Measurements from ENCODE around the gene HOXC4. TPM values are rescaled to one million over a fixed set of nuclear protein-coding genes. Genes with fewer than 3 reads are reported as not detected.

Gene HOXC4
- polyA plus RNA-seq, 3 donors = not detected

GRCh38 chr12:54015018-54015931 is 38.4 kb upstream of the HOXC4 start:
- peaks cover 0 to 8% of the 10 kb centered on the region in 2 donors for H3K36me3 Mint-ChIP-seq
- no peak for TF ChIP-seq CTCF (IDR thresholded peaks at IDR 0.05)
- no peak overlapping the region for H3K4me2 ChIP-seq (replicated peaks; ENCODE audit: extremely low read depth, low read length, poor library complexity, severe bottlenecking)
- H3K27ac ChIP-seq (ENCODE audit: low read depth in 1 of 2, low read length in 2 of 2) = no peak overlapping the region
- H3K36me3 ChIP-seq (replicated peaks in 1 of 2; ENCODE audit: control insufficient read depth in 1 of 2, insufficient read depth in 2 of 2, low read length in 2 of 2) = no peaks in the 10 kb centered on the region
- peaks cover 96 to 100% (median 99%) of the 10 kb centered on the region in 3 donors for H3K27me3 Mint-ChIP-seq (ENCODE audit: low read depth in 3 of 3)
- no peak overlapping the region for H3K9ac ChIP-seq (ENCODE audit: insufficient read depth, low read length, poor library complexity, severe bottlenecking)
- peak overlapping the region in 1 of 2 donors; percentile 71 for H3K4me3 Mint-ChIP-seq
- H3K4me1 ChIP-seq (ENCODE audit: control insufficient read depth in 1 of 2, insufficient read depth in 2 of 2, low read length in 2 of 2) = peaks cover 14 to 16% of the 10 kb centered on the region in 2 donors
- H3K27me3 ChIP-seq (ENCODE audit: control insufficient read depth in 2 of 2, insufficient read depth in 2 of 2, low read length in 2 of 2) = peaks cover 96 to 100% of the 10 kb centered on the region in 2 donors
- no peaks in the 10 kb centered on the region for H3K79me2 ChIP-seq (ENCODE audit: insufficient read depth, low read length)
- H3K27ac Mint-ChIP-seq = no peak overlapping the region
- H2AFZ ChIP-seq (ENCODE audit: insufficient read depth, low read depth, low read length, poor library complexity, severe bottlenecking) = no peak overlapping the region
- H3K4me1 Mint-ChIP-seq = peaks cover 34% of the 10 kb centered on the region
- no peaks in the 10 kb centered on the region for H4K20me1 ChIP-seq (ENCODE audit: insufficient read depth, low read length)
- WGBS (ENCODE audit: insufficient coverage) = 8% methylated on average over 6 of the region's 23 CpGs
- peaks cover 10 to 35% of the 10 kb centered on the region in 2 donors for H3K9me3 ChIP-seq (replicated peaks in 1 of 2; ENCODE audit: control insufficient read depth in 1 of 2, insufficient read depth in 1 of 2, low read length in 2 of 2)
- H3K4me3 ChIP-seq (replicated peaks in 1 of 3; ENCODE audit: low read depth in 2 of 3, low read length in 3 of 3) = no peak overlapping the region
- intact Hi-C loops (cut with micrococcal nuclease) = no loop called here
- peaks cover 0 to 49% (median 16%) of the 10 kb centered on the region in 7 donors for H3K9me3 Mint-ChIP-seq
- no peak for DNase-seq

DNA sequence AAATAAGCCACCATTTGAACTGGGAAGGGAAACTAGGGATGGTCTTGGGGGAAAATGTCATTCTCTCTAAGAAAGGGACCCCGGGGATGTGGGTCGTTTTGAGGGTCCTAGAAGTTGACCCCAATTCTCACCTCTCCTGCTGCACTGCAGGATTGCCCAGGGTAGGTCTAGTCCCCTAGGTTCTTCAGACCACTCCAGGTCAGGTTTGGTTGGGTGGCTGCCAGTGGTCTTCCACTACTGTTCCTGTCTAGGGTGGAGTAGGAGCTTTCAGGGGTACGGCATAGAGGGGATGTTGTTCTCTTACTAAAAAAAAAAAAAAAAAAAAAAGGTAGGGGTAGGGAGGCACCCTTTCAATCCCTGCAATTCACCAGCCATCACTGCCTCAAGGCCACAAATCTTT is 37.6 kb upstream of the HOXC4 start:
- no peak for DNase-seq
- Histone ChIP-seq H3K27me3 (ENCODE audit: control insufficient read depth in 2 of 2, insufficient read depth in 2 of 2, low read length in 2 of 2) (peaks cover 96 to 100% of the 10 kb centered on the region in 2 donors), H3K36me3 (replicated peaks in 1 of 2; ENCODE audit: control insufficient read depth in 1 of 2, insufficient read depth in 2 of 2, low read length in 2 of 2) (no peaks in the 10 kb centered on the region), H3K4me3 (replicated peaks in 1 of 3; ENCODE audit: low read depth in 2 of 3, low read length in 3 of 3) (no peak overlapping the region), H3K9me3 (replicated peaks in 1 of 2; ENCODE audit: control insufficient read depth in 1 of 2, insufficient read depth in 1 of 2, low read length in 2 of 2) (peaks cover 10 to 36% of the 10 kb centered on the region in 2 donors), H3K4me2 (replicated peaks; ENCODE audit: extremely low read depth, low read length, poor library complexity, severe bottlenecking) (no peak overlapping the region), H3K9ac (ENCODE audit: insufficient read depth, low read length, poor library complexity, severe bottlenecking) (no peak overlapping the region), H4K20me1 (ENCODE audit: insufficient read depth, low read length) (no peaks in the 10 kb centered on the region), H3K27ac (ENCODE audit: low read depth in 1 of 2, low read length in 2 of 2) (no peak overlapping the region), H2AFZ (ENCODE audit: insufficient read depth, low read depth, low read length, poor library complexity, severe bottlenecking) (no peak overlapping the region), H3K79me2 (ENCODE audit: insufficient read depth, low read length) (no peaks in the 10 kb centered on the region), H3K4me1 (ENCODE audit: control insufficient read depth in 1 of 2, insufficient read depth in 2 of 2, low read length in 2 of 2) (peaks cover 14 to 16% of the 10 kb centered on the region in 2 donors)
- no peak for TF ChIP-seq CTCF (IDR thresholded peaks at IDR 0.05)
- Mint-ChIP-seq H3K4me3 (peak overlapping the region in 1 of 2 donors; percentile 71), H3K36me3 (peaks cover 0 to 7% of the 10 kb centered on the region in 2 donors), H3K9me3 (peaks cover 0 to 49% (median 16%) of the 10 kb centered on the region in 7 donors), H3K27ac (no peak overlapping the region), H3K27me3 (ENCODE audit: low read depth in 3 of 3) (peaks cover 96 to 100% (median 99%) of the 10 kb centered on the region in 3 donors), H3K4me1 (peaks cover 33% of the 10 kb centered on the region)
- no CpG with 5 or more reads among the region's 3 CpGs for WGBS (ENCODE audit: insufficient coverage)
- intact Hi-C loops (cut with micrococcal nuclease) = no loop called here

Data from CD14-positive monocyte (primary cell).